Measurements from ENCODE around the gene PLOD1. TPM values are rescaled to one million over a fixed set of nuclear protein-coding genes. Genes with fewer than 3 reads are reported as not detected.

PLOD1 gene
- total RNA-seq, 1 experiment from 2014 or later, result 35.9 TPM

- no peaks in the 10 kb centered on the region for H3K9me2 ChIP-seq (replicated peaks; ENCODE audit: insufficient read depth, low read length)
- H3K27me3 ChIP-seq (ENCODE audit: low read length), result no peaks in the 10 kb centered on the region
- DNase-seq, result peak; percentile 51
- 0 out of 2 replicates have a peak, but pooled peaks cover 2% of the 10 kb centered on the region for H3K36me3 ChIP-seq (ENCODE audit: insufficient read depth, low read length)
- H3K27ac ChIP-seq (ENCODE audit: low read length), result no peak overlapping the region
- H3K9me3 ChIP-seq (ENCODE audit: low read length), result no peaks in the 10 kb centered on the region
- peak overlapping the region; percentile 89; the same call in 1 of the 2 replicates for H2AFZ ChIP-seq (ENCODE audit: low read length)
- H3K4me1 ChIP-seq (ENCODE audit: low read length), result peaks cover 11% of the 10 kb centered on the region
- H3K4me2 ChIP-seq (ENCODE audit: low read depth, low read length, poor library complexity, severe bottlenecking), result peak overlapping the region; percentile 94
- H4K20me1 ChIP-seq (ENCODE audit: insufficient read depth, low read depth, low read length), result no peaks in the 10 kb centered on the region
- peak overlapping the region; percentile 94 for H3K4me3 ChIP-seq (ENCODE audit: low read length)
- H3K9ac ChIP-seq (ENCODE audit: low read length), result peak overlapping the region; percentile 81
- H3K79me2 ChIP-seq (ENCODE audit: low read length), result peaks cover 19% of the 10 kb centered on the region
Observed at GRCh38 chr1:12019858-12020509, 85.5 kb downstream of the PLOD1 start.

- Histone ChIP-seq H4K20me1 (ENCODE audit: insufficient read depth, low read depth, low read length) (no peaks in the 10 kb centered on the region), H3K27me3 (ENCODE audit: low read length) (no peaks in the 10 kb centered on the region), H3K9me2 (replicated peaks; ENCODE audit: insufficient read depth, low read length) (no peaks in the 10 kb centered on the region), H2AFZ (ENCODE audit: low read length) (no peak overlapping the region), H3K4me3 (ENCODE audit: low read length) (no peak overlapping the region), H3K36me3 (ENCODE audit: insufficient read depth, low read length) (0 out of 2 replicates have a peak, but pooled peaks cover 2% of the 10 kb centered on the region), H3K4me2 (ENCODE audit: low read depth, low read length, poor library complexity, severe bottlenecking) (no peak overlapping the region), H3K9me3 (ENCODE audit: low read length) (no peaks in the 10 kb centered on the region), H3K4me1 (ENCODE audit: low read length) (peaks cover 11% of the 10 kb centered on the region), H3K79me2 (ENCODE audit: low read length) (peaks cover 19% of the 10 kb centered on the region), H3K9ac (ENCODE audit: low read length) (no peak overlapping the region), H3K27ac (ENCODE audit: low read length) (no peak overlapping the region)
- no peak for DNase-seq
Observed at GRCh38 chr1:12021616-12022015, 87.1 kb downstream of the PLOD1 start.

- Histone ChIP-seq H3K4me3 (ENCODE audit: low read length) (no peak overlapping the region), H3K9ac (ENCODE audit: low read length) (no peak overlapping the region), H4K20me1 (ENCODE audit: insufficient read depth, low read depth, low read length) (no peaks in the 10 kb centered on the region), H2AFZ (ENCODE audit: low read length) (no peak overlapping the region), H3K27ac (ENCODE audit: low read length) (no peak overlapping the region), H3K27me3 (ENCODE audit: low read length) (no peaks in the 10 kb centered on the region), H3K9me2 (replicated peaks; ENCODE audit: insufficient read depth, low read length) (no peaks in the 10 kb centered on the region), H3K79me2 (ENCODE audit: low read length) (peaks cover 19% of the 10 kb centered on the region), H3K36me3 (ENCODE audit: insufficient read depth, low read length) (0 out of 2 replicates have a peak, but pooled peaks cover 2% of the 10 kb centered on the region), H3K4me1 (ENCODE audit: low read length) (peaks cover 11% of the 10 kb centered on the region), H3K4me2 (ENCODE audit: low read depth, low read length, poor library complexity, severe bottlenecking) (no peak overlapping the region), H3K9me3 (ENCODE audit: low read length) (no peaks in the 10 kb centered on the region)
- DNase-seq, result no peak
Observed at GRCh38 chr1:12022036-12022435, 87.5 kb downstream of the PLOD1 start.

Small RNAs within 50 kb of the gene (small RNA-seq; reads per million reads assigned to genes)
- gene AL096840.1 (not detected), gene RF00019 (not detected), gene RNU5E-4P (89.9 reads per million, percentile 99 among the genes with 10 or more reads in this experiment)

Other genes with a start within 250 kb of the PLOD1 start
- gene DRAXIN, start 243.0 kb upstream of the PLOD1 start, total RNA-seq (2014; rRNA removed; shearing (Covaris generic); ENCODE audit: low replicate concordance), result not detected in 2 replicates
- gene AGTRAP, start 198.6 kb upstream of the PLOD1 start, total RNA-seq (2014; rRNA removed; shearing (Covaris generic); ENCODE audit: low replicate concordance), result 24.3 and 24.9 TPM in 2 replicates
- not detected in 2 replicates for gene C1orf167, start 172.5 kb upstream of the PLOD1 start, total RNA-seq (2014; rRNA removed; shearing (Covaris generic); ENCODE audit: low replicate concordance)
- gene MTHFR, start 128.8 kb upstream of the PLOD1 start, total RNA-seq (2014; rRNA removed; shearing (Covaris generic); ENCODE audit: low replicate concordance), result 32.5 and 57.0 TPM in 2 replicates
- gene CLCN6, start 128.5 kb upstream of the PLOD1 start, total RNA-seq (2014; rRNA removed; shearing (Covaris generic); ENCODE audit: low replicate concordance), result 20.0 and 22.0 TPM in 2 replicates
- gene NPPA, start 86.9 kb upstream of the PLOD1 start, total RNA-seq (2014; rRNA removed; shearing (Covaris generic); ENCODE audit: low replicate concordance), result not detected in 2 replicates
- not detected in 2 replicates for gene NPPB, start 75.8 kb upstream of the PLOD1 start, total RNA-seq (2014; rRNA removed; shearing (Covaris generic); ENCODE audit: low replicate concordance)
- 48.4 and 94.6 TPM in 2 replicates for gene KIAA2013, start 8.3 kb upstream of the PLOD1 start, total RNA-seq (2014; rRNA removed; shearing (Covaris generic); ENCODE audit: low replicate concordance)
- 26.9 and 34.1 TPM in 2 replicates for gene MFN2, start 45.7 kb downstream of the PLOD1 start, total RNA-seq (2014; rRNA removed; shearing (Covaris generic); ENCODE audit: low replicate concordance)
- gene MIIP, start 84.8 kb downstream of the PLOD1 start, total RNA-seq (2014; rRNA removed; shearing (Covaris generic); ENCODE audit: low replicate concordance), result 33.8 and 66.1 TPM in 2 replicates
- not detected in 2 replicates for gene TNFRSF8, start 128.6 kb downstream of the PLOD1 start, total RNA-seq (2014; rRNA removed; shearing (Covaris generic); ENCODE audit: low replicate concordance)
- not detected in 2 replicates for gene TNFRSF1B, start 232.3 kb downstream of the PLOD1 start, total RNA-seq (2014; rRNA removed; shearing (Covaris generic); ENCODE audit: low replicate concordance)

All from Karpas-422 (cell line).